PC-3 (cell line): ENCODE results near the gene TMEM131. TPM values are rescaled to one million over a fixed set of nuclear protein-coding genes. Genes with fewer than 3 reads are reported as not detected.
"Not testable (repeated sequence)": the region's sequence is repeated elsewhere in the genome, so short reads cannot be mapped to it uniquely, and the experiment has no call there.

Experiments
- ATAC-seq: fragments of 200-7000 bp; cut with Tn5 transposase; 2 replicates; pipeline ENCODE4 v1.9.1; 2020; ENCODE audit warnings: mild to moderate bottlenecking, moderate library complexity
- BruUV-seq: library from RNA; stranded (reverse); fragments of 400-500 nt; replicated peaks from 2 replicates; lab custom pipeline; 2021; lab: Mats Ljungman, UMichigan
- CTCF ChIA-PET: fragments of 300-600 bp; sonication (Branson Sonifier 250); formaldehyde crosslinking; loops from one replicate; lab custom pipeline; 2022; ENCODE audit warnings: antibody characterized with exemption; lab: Charles Lee
- POLR2A ChIA-PET: fragments of 300-600 bp; sonication (Branson Sonifier 250); formaldehyde crosslinking; loops from one replicate; lab custom pipeline; 2022; ENCODE audit warnings: antibody characterized with exemption; ENCODE audit not compliant: unreplicated experiment; lab: Charles Lee
- DNase-seq: peaks from one replicate; pipeline ENCODE4 v3.0.0-alpha.2; 2015
- H2AFZ ChIP-seq: fragments of 300-600 bp; sonication (generic); 2 replicates; pipeline ENCODE4 v1.6.0; 2016; ENCODE audit warnings: antibody characterized with exemption, low read length
- H3F3A ChIP-seq: fragments of 300-600 bp; sonication (generic); one replicate; pipeline ENCODE4 v1.6.0; 2017; ENCODE audit warnings: antibody characterized with exemption, low read length, control low read depth, mild to moderate bottlenecking; ENCODE audit not compliant: unreplicated experiment
- H3K27ac ChIP-seq: fragments of 300-600 bp; sonication (generic); 2 replicates; pipeline ENCODE4 v1.5.1; 2016; ENCODE audit warnings: mild to moderate bottlenecking, low read length
- H3K27me3 ChIP-seq: fragments of 300-600 bp; sonication (generic); 2 replicates; pipeline ENCODE4 v1.6.1; 2016; ENCODE audit warnings: low read length, mixed read lengths
- H3K36me3 ChIP-seq: fragments of 300-600 bp; sonication (generic); 2 replicates; pipeline ENCODE4 v1.6.1; 2016; ENCODE audit warnings: low read depth, mixed run types, low read length, mixed read lengths
- H3K4me1 ChIP-seq: fragments of 300-600 bp; sonication (generic); 2 replicates; pipeline ENCODE4 v1.5.1; 2016; ENCODE audit warnings: low read length; ENCODE audit not compliant: insufficient read depth
- H3K4me2 ChIP-seq: fragments of 300-600 bp; sonication (generic); 2 replicates; pipeline ENCODE4 v1.6.0; 2016; ENCODE audit warnings: low read length
- H3K4me3 ChIP-seq: fragments of 300-600 bp; sonication (generic); 2 replicates; pipeline ENCODE4 v1.5.1; 2016; ENCODE audit warnings: mild to moderate bottlenecking, low read length, mixed read lengths
- H3K79me2 ChIP-seq: fragments of 300-600 bp; sonication (generic); 2 replicates; pipeline ENCODE4 v1.6.1; 2017; ENCODE audit warnings: low read length, mixed read lengths
- H3K9ac ChIP-seq: fragments of 300-600 bp; sonication (generic); 2 replicates; pipeline ENCODE4 v1.6.0; 2016; ENCODE audit warnings: mild to moderate bottlenecking, low read length
- H3K9me2 ChIP-seq: fragments of 300-600 bp; sonication (generic); replicated peaks from 2 replicates; pipeline ENCODE4 v1.6.1; 2016; ENCODE audit warnings: mixed run types, low read length, mixed read lengths
- H3K9me3 ChIP-seq: fragments of 300-600 bp; sonication (generic); 2 replicates; pipeline ENCODE4 v1.6.1; 2016; ENCODE audit warnings: low read length, mixed read lengths
- H4K20me1 ChIP-seq: fragments of 300-600 bp; sonication (generic); 2 replicates; pipeline ENCODE4 v1.6.1; 2016; ENCODE audit warnings: low read length, mixed read lengths
- CTCF ChIP-seq: fragments of 300-600 bp; sonication (generic); conservative IDR thresholded peaks from 2 replicates; pipeline ENCODE4 v1.5.1; 2017; ENCODE audit warnings: antibody characterized with exemption, low read depth, mild to moderate bottlenecking, low read length
- EZH2 ChIP-seq: fragments of 300-600 bp; sonication (generic); IDR thresholded peaks from one replicate; pipeline ENCODE4 v1.6.1; 2017; ENCODE audit warnings: antibody characterized with exemption, mild to moderate bottlenecking, low read length; ENCODE audit not compliant: unreplicated experiment
- EZH2phosphoT487 ChIP-seq: fragments of 300-600 bp; sonication (generic); IDR thresholded peaks from 2 replicates; pipeline ENCODE4 v1.6.1; 2018; ENCODE audit warnings: mild to moderate bottlenecking, antibody characterized with exemption, low read length, borderline replicate concordance
- intact Hi-C: fragments of 100-400 bp; cut with micrococcal nuclease; formaldehyde crosslinking; loops from 2 replicates; pipeline ENCODE4 v1.9.0; 2023
- total RNA-seq: library from RNA; depleted of rRNA; stranded (reverse); fragments of >200 nt; gene quantifications from 2 replicates; pipeline ENCODE4 v1.2.3, GENCODE V29; 2014

TMEM131 gene
- total RNA-seq, 1 experiment from 2014 or later: 21.1 TPM

GRCh38 chr2:97880334-97880733, 115.4 kb downstream of the TMEM131 start:
- BruUV-seq: no TSS peak
- no peak for TF ChIP-seq CTCF
- no peak for TF ChIP-seq EZH2phosphoT487
- TF ChIP-seq EZH2: no peak
- no peaks in the 10 kb centered on the region for H3K4me1 ChIP-seq
- DNase-seq (no peak), ATAC-seq (no peak)
- H2AFZ ChIP-seq: no peak overlapping the region
- H3K27ac ChIP-seq: no peak overlapping the region
- no peaks in the 10 kb centered on the region for H3K9me2 ChIP-seq
- intact Hi-C loops: no loop called here
- H3K4me3 ChIP-seq: no peak overlapping the region
- H3K27me3 ChIP-seq: no peaks in the 10 kb centered on the region
- H3K4me2 ChIP-seq: no peak overlapping the region
- no peaks in the 10 kb centered on the region for H3K9me3 ChIP-seq
- no peaks in the 10 kb centered on the region for H4K20me1 ChIP-seq
- no peak overlapping the region for H3K9ac ChIP-seq
- ChIA-PET POLR2A (no interaction called here), CTCF (no interaction called here)
- peaks cover 3% of the 10 kb centered on the region; the same call in 1 of the 2 replicates for H3K36me3 ChIP-seq
- H3F3A ChIP-seq: no peaks in the 10 kb centered on the region
- peaks cover 5% of the 10 kb centered on the region for H3K79me2 ChIP-seq

GRCh38 chr2:97878865-97879264, 116.9 kb downstream of the TMEM131 start:
- Histone ChIP-seq H3K79me2 (peaks cover 7% of the 10 kb centered on the region), H3F3A (no peaks in the 10 kb centered on the region), H3K4me2 (no peak overlapping the region), H2AFZ (no peak overlapping the region), H3K27me3 (no peaks in the 10 kb centered on the region), H3K9ac (no peak overlapping the region), H3K4me1 (no peaks in the 10 kb centered on the region), H3K9me2 (no peaks in the 10 kb centered on the region), H3K9me3 (no peaks in the 10 kb centered on the region), H3K4me3 (no peak overlapping the region), H4K20me1 (no peaks in the 10 kb centered on the region), H3K27ac (no peak overlapping the region), H3K36me3 (no peaks in the 10 kb centered on the region)
- ChIA-PET POLR2A (no interaction called here), CTCF (no interaction called here)
- no TSS peak for BruUV-seq
- ATAC-seq: no peak
- TF ChIP-seq EZH2 (no peak), CTCF (no peak), EZH2phosphoT487 (no peak)
- intact Hi-C loops: no loop called here
- DNase-seq: no peak

DNA sequence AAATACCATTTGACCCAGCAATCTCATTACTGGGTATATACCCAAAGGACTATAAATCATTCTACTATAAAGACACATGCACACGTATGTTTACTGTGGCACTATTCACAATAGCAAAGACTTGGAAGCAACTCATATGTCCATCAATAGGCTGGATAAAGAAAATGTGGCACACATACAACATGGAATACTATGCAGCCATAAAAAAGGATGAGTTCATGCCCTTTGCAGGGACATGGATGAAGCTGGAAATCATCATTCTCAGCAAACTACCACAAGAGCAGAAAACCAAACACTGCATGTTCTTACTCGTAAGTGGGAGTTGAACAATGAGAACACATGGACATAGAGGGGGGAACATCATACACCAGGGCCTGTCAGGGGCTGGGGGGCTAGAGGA, 117.4 kb downstream of the TMEM131 start:
- H3K36me3 ChIP-seq, H3K27me3 ChIP-seq, POLR2A ChIA-PET, H3K9me2 ChIP-seq, H3K4me1 ChIP-seq, H2AFZ ChIP-seq, H3K4me2 ChIP-seq, ATAC-seq, H3F3A ChIP-seq, BruUV-seq, intact Hi-C loops, H3K4me3 ChIP-seq, H4K20me1 ChIP-seq, H3K9ac ChIP-seq, H3K27ac ChIP-seq, H3K9me3 ChIP-seq, DNase-seq, CTCF ChIA-PET: not testable (repeated sequence)
- H3K79me2 ChIP-seq: peaks cover 12% of the 10 kb centered on the region
